Neural progenitor cell (in vitro differentiated cells): ENCODE data around the gene VWA8. TPM values are rescaled to one million over a fixed set of nuclear protein-coding genes. Genes with fewer than 3 reads are reported as not detected.

Experiments used
- DNase-seq: peaks from one replicate; pipeline ENCODE4 v3.0.0-alpha.2; 2016; ENCODE audit warnings: low spot score
- H2AFZ ChIP-seq: fragments of 200-600 bp; sonication (generic); replicated peaks from 2 replicates; pipeline ENCODE4 v1.6.1; 2016; ENCODE audit warnings: antibody characterized with exemption
- H3F3A ChIP-seq: fragments of 200-600 bp; sonication (generic); 2 replicates; pipeline ENCODE4 v1.6.1; 2016; ENCODE audit warnings: antibody characterized with exemption, low read depth
- H3K27ac ChIP-seq: fragments of 200-600 bp; sonication (generic); 2 replicates; pipeline ENCODE4 v1.5.1; 2016; ENCODE audit warnings: mild to moderate bottlenecking
- H3K27me3 ChIP-seq: fragments of 200-600 bp; sonication (generic); 2 replicates; pipeline ENCODE4 v1.6.1; 2016; ENCODE audit warnings: mild to moderate bottlenecking, moderate library complexity
- H3K36me3 ChIP-seq: fragments of 200-600 bp; sonication (generic); 2 replicates; pipeline ENCODE4 v1.5.1; 2016
- H3K4me1 ChIP-seq: fragments of 200-600 bp; sonication (generic); 2 replicates; pipeline ENCODE4 v1.6.1; 2016; ENCODE audit warnings: mixed run types
- H3K4me2 ChIP-seq: fragments of 200-600 bp; sonication (generic); 2 replicates; pipeline ENCODE4 v1.6.1; 2016
- H3K4me3 ChIP-seq: fragments of 200-600 bp; sonication (generic); 2 replicates; pipeline ENCODE4 v1.5.1; 2016
- H3K79me2 ChIP-seq: fragments of 200-600 bp; sonication (generic); 2 replicates; pipeline ENCODE4 v1.6.1; 2016; ENCODE audit warnings: low read depth
- H3K9ac ChIP-seq: fragments of 200-600 bp; sonication (generic); 2 replicates; pipeline ENCODE4 v1.6.1; 2016
- H3K9me3 ChIP-seq: fragments of 200-600 bp; sonication (generic); 2 replicates; pipeline ENCODE4 v1.5.1; 2016; ENCODE audit warnings: low read depth
- H4K20me1 ChIP-seq: fragments of 200-600 bp; sonication (generic); 2 replicates; pipeline ENCODE4 v1.6.1; 2016; ENCODE audit warnings: low read depth
- H3K27ac Mint-ChIP-seq: 3 replicates; pipeline ENCODE4 v1.8.0; 2021; ENCODE audit warnings: mixed read lengths
- H3K27me3 Mint-ChIP-seq: 2 replicates; pipeline ENCODE4 v1.8.0; 2022; ENCODE audit warnings: low read depth, mild to moderate bottlenecking, inconsistent platforms, moderate library complexity, mixed read lengths; ENCODE audit not compliant: insufficient read depth
- H3K36me3 Mint-ChIP-seq: 3 replicates; pipeline ENCODE4 v1.8.0; 2021; ENCODE audit warnings: mixed read lengths
- H3K4me1 Mint-ChIP-seq: 3 replicates; pipeline ENCODE4 v1.8.0; 2021; ENCODE audit warnings: mixed read lengths
- H3K4me3 Mint-ChIP-seq: 3 replicates; pipeline ENCODE4 v1.8.0; 2021; ENCODE audit warnings: mild to moderate bottlenecking, moderate library complexity, mixed read lengths
- H3K9me3 Mint-ChIP-seq: 3 replicates; pipeline ENCODE4 v1.8.0; 2020; ENCODE audit warnings: mixed read lengths
- EZH2 ChIP-seq: fragments of 200-600 bp; sonication (generic); IDR thresholded peaks from 2 replicates; pipeline ENCODE4 v1.6.1; 2017; ENCODE audit warnings: antibody characterized with exemption, mild to moderate bottlenecking, moderate library complexity
- EZH2phosphoT487 ChIP-seq: fragments of 200-600 bp; sonication (generic); IDR thresholded peaks from 2 replicates; pipeline ENCODE4 v1.6.1; 2017; ENCODE audit warnings: antibody characterized with exemption
- total RNA-seq: library from RNA; depleted of rRNA; stranded (reverse); fragments of >200 nt; gene quantifications from 2 replicates; pipeline ENCODE4 v1.2.3, GENCODE V29; 2015; ENCODE audit warnings: low replicate concordance
- TF ChIP-seq, protein P1 (sequence below): fragments of 200-600 bp; sonication (generic); IDR thresholded peaks from 2 replicates; pipeline ENCODE4 v1.5.1; 2017; ENCODE audit warnings: antibody characterized with exemption, mild to moderate bottlenecking

VWA8 gene
- total RNA-seq, 1 donor from 2014 or later, result 12.6 TPM

DNA sequence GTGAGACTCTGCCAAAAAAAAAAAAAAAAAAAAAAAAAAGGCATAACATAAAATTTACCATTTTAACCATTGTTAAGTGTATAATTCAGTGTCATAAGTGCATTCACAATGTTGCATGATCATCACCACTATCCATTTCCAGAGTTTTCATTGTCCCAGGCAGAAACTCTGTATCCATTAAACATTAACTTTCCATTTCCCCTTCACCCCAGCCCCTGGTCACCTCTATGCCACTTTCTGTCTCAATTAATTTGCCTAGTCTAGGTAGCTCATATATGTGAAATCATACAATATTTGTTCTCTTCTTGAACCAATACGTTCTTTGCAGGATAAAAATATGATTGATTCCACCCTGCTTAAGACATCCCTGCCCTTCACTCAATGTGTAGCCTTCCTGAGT, 31.0 kb upstream of the VWA8 start:
- Mint-ChIP-seq H3K9me3 (no peaks in the 10 kb centered on the region), H3K36me3 (no peaks in the 10 kb centered on the region), H3K4me1 (no peaks in the 10 kb centered on the region), H3K4me3 (no peak overlapping the region), H3K27me3 (peaks cover 2% of the 10 kb centered on the region), H3K27ac (no peak overlapping the region)
- no peak overlapping the region for H3K4me2 ChIP-seq
- no peaks in the 10 kb centered on the region for H3K79me2 ChIP-seq
- H3K36me3 ChIP-seq, result no peaks in the 10 kb centered on the region
- no peak overlapping the region for H3K9ac ChIP-seq
- DNase-seq, result no peak
- no peaks in the 10 kb centered on the region for H3K9me3 ChIP-seq
- H3K4me1 ChIP-seq, result no peaks in the 10 kb centered on the region
- H2AFZ ChIP-seq, result no peak overlapping the region
- no peaks in the 10 kb centered on the region for H3F3A ChIP-seq
- H4K20me1 ChIP-seq, result no peaks in the 10 kb centered on the region
- H3K27ac ChIP-seq, result no peak overlapping the region
- TF ChIP-seq EZH2phosphoT487, result no peak
- no peak for TF ChIP-seq EZH2
- TF ChIP-seq, protein P1, sequence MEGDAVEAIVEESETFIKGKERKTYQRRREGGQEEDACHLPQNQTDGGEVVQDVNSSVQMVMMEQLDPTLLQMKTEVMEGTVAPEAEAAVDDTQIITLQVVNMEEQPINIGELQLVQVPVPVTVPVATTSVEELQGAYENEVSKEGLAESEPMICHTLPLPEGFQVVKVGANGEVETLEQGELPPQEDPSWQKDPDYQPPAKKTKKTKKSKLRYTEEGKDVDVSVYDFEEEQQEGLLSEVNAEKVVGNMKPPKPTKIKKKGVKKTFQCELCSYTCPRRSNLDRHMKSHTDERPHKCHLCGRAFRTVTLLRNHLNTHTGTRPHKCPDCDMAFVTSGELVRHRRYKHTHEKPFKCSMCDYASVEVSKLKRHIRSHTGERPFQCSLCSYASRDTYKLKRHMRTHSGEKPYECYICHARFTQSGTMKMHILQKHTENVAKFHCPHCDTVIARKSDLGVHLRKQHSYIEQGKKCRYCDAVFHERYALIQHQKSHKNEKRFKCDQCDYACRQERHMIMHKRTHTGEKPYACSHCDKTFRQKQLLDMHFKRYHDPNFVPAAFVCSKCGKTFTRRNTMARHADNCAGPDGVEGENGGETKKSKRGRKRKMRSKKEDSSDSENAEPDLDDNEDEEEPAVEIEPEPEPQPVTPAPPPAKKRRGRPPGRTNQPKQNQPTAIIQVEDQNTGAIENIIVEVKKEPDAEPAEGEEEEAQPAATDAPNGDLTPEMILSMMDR, result no peak
- no peaks in the 10 kb centered on the region for H3K27me3 ChIP-seq
- no peak overlapping the region for H3K4me3 ChIP-seq

DNA sequence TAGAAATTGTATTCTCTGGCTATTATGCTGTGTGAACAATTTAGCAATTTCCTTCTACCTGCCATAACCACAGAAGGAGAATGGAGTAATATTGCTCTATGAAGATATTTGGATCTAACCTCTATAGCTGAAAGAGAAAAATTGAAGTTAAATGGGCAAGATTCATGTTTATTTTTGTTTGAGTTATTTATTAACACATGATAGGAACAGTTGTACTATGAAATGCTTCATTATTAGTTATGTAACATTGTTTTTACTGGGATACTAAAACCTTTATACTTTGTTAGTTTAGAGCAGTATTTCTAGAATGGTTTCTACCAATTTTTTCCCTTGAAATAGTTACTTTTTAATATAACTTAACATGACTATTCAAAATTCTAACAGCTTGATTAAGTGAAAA, 27.3 kb upstream of the VWA8 start:
- no peak overlapping the region for H2AFZ ChIP-seq
- peaks cover 4% of the 10 kb centered on the region for H3K27me3 Mint-ChIP-seq

DNA sequence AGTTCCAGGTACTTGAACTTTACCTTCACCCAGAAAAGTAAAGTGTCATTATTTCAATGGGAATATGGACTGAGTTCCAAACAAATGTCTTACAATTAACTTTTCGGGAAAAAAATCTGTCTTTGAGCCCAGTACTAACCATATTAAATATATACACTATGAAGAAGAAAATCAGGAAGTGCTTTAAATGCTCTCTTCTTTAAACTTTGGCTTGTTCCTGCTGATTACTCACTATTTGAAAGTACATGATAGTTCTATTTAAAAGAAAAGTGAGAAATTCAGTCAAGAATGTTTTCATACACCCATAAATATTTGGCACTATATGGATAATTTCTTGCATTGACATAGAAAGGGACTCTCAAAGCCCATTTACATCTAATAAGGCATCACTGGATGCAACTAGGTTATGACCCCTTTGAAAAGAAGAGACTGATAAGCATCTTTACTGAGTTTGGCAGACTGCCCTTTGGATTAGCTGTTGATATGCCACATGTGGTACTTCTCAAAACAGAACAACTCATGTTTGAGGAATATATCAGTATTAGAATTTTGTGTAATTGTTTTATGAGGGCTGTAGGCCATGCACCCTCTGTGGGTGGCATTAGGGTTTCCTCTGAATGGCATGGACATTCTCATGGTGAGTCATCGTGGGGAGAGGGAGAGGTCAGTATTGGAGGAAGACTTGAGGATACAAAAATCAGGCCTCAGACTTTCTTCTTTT, 25.0 kb upstream of the VWA8 start:
- H3K4me3 Mint-ChIP-seq, result no peak overlapping the region
- no peaks in the 10 kb centered on the region for H3K9me3 Mint-ChIP-seq
- Histone ChIP-seq H3K9ac (no peak overlapping the region), H3F3A (no peaks in the 10 kb centered on the region), H3K4me1 (no peaks in the 10 kb centered on the region), H3K79me2 (no peaks in the 10 kb centered on the region), H3K27me3 (no peaks in the 10 kb centered on the region), H3K4me2 (no peak overlapping the region), H3K36me3 (no peaks in the 10 kb centered on the region), H3K27ac (no peak overlapping the region), H2AFZ (no peak overlapping the region), H3K9me3 (no peaks in the 10 kb centered on the region), H3K4me3 (no peak overlapping the region), H4K20me1 (no peaks in the 10 kb centered on the region)
- H3K4me1 Mint-ChIP-seq, result no peaks in the 10 kb centered on the region
- TF ChIP-seq, protein P1, result no peak
- TF ChIP-seq EZH2phosphoT487 (no peak), EZH2 (no peak)
- peaks cover 4% of the 10 kb centered on the region for H3K27me3 Mint-ChIP-seq
- no peak overlapping the region for H3K27ac Mint-ChIP-seq
- H3K36me3 Mint-ChIP-seq, result no peaks in the 10 kb centered on the region
- DNase-seq, result no peak

More for the DNA sequence above, 27.3 kb upstream of the VWA8 start:
- Histone ChIP-seq H3K4me1 (no peaks in the 10 kb centered on the region), H3K36me3 (no peaks in the 10 kb centered on the region), H3K4me2 (no peak overlapping the region), H3K9me3 (no peaks in the 10 kb centered on the region), H3F3A (no peaks in the 10 kb centered on the region), H3K79me2 (no peaks in the 10 kb centered on the region), H4K20me1 (no peaks in the 10 kb centered on the region), H3K4me3 (no peak overlapping the region), H3K27ac (no peak overlapping the region), H3K9ac (no peak overlapping the region), H3K27me3 (no peaks in the 10 kb centered on the region)
- no peak for DNase-seq
- no peak for TF ChIP-seq EZH2phosphoT487
- TF ChIP-seq, protein P1, result no peak
- no peak for TF ChIP-seq EZH2
- H3K4me1 Mint-ChIP-seq, result no peaks in the 10 kb centered on the region
- H3K9me3 Mint-ChIP-seq, result no peaks in the 10 kb centered on the region
- H3K27ac Mint-ChIP-seq, result no peak overlapping the region
- no peaks in the 10 kb centered on the region for H3K36me3 Mint-ChIP-seq
- no peak overlapping the region for H3K4me3 Mint-ChIP-seq
